Bronchial epithelial cell (primary cell): ENCODE measurements around the gene PHACTR3. TPM values are rescaled to one million over a fixed set of nuclear protein-coding genes. Genes with fewer than 3 reads are reported as not detected.

Experiments used
- DNase-seq: peaks from one replicate; pipeline ENCODE4 v3.0.0-alpha.2; 2010; ENCODE audit warnings: low read depth
- FAIRE-seq: peaks from 2 replicates; lab custom pipeline; 2011; peaks lifted over from hg19 to GRCh38; lab: Jason Lieb, UNC
- H3K27me3 ChIP-seq: 2 replicates; pipeline ENCODE4 v1.5.1; 2011; ENCODE audit warnings: low read length; ENCODE audit not compliant: control insufficient read depth, insufficient read depth
- H3K36me3 ChIP-seq: 2 replicates; pipeline ENCODE4 v1.5.1; 2011; ENCODE audit warnings: low read length; ENCODE audit not compliant: control insufficient read depth, insufficient read depth
- H3K4me3 ChIP-seq: 2 replicates; pipeline ENCODE4 v1.5.1; 2011; ENCODE audit warnings: mild to moderate bottlenecking, low read depth, low read length, control low read depth
- total RNA-seq: library from RNA; depleted of rRNA; stranded (reverse); fragments of >200 nt; gene quantifications from 2 replicates; pipeline ENCODE4 v1.2.1, GENCODE V29; 2014
- TF ChIP-seq, protein P1 (sequence below): IDR thresholded peaks from 2 replicates; pipeline ENCODE4 v1.5.1; 2011; ENCODE audit warnings: mild to moderate bottlenecking, moderate library complexity, low read length, control low read depth, inconsistent platforms; ENCODE audit not compliant: insufficient read depth, severe bottlenecking

The PHACTR3 gene
- total RNA-seq, 1 donor from 2014 or later = 15.0 TPM

DNA sequence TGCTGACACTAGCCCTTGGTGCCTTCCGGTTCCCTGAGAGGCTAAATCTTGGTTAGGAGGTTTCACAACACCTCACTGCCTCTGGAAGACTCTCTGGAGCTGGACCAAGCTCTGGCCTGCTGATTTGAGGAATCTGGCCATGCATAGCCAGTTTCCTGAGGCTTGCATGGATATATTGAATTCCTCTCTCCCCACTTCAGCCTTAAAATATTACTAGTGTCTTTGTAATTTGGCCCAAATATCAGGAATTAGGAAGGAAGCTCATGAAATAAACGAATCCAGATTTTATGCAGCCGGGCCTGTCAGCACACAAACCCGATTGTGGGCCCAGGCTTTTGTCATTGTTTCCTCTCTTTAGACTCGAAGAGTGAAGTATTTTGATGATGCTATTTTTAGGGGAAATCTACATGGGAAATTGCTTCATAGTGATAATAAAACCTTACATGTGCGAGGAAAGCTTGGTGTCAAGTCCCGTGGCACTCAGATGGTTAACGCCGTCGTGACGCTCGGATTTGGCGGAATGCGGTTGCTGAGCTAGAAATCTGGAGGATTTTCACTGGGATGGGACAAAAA, 144.4 kb downstream of the PHACTR3 start:
- TF ChIP-seq, protein P1, sequence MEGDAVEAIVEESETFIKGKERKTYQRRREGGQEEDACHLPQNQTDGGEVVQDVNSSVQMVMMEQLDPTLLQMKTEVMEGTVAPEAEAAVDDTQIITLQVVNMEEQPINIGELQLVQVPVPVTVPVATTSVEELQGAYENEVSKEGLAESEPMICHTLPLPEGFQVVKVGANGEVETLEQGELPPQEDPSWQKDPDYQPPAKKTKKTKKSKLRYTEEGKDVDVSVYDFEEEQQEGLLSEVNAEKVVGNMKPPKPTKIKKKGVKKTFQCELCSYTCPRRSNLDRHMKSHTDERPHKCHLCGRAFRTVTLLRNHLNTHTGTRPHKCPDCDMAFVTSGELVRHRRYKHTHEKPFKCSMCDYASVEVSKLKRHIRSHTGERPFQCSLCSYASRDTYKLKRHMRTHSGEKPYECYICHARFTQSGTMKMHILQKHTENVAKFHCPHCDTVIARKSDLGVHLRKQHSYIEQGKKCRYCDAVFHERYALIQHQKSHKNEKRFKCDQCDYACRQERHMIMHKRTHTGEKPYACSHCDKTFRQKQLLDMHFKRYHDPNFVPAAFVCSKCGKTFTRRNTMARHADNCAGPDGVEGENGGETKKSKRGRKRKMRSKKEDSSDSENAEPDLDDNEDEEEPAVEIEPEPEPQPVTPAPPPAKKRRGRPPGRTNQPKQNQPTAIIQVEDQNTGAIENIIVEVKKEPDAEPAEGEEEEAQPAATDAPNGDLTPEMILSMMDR = no peak
- H3K4me3 ChIP-seq = no peak overlapping the region
- DNase-seq (no peak), FAIRE-seq (no peak)
- no peaks in the 10 kb centered on the region for H3K27me3 ChIP-seq
- H3K36me3 ChIP-seq = no peaks in the 10 kb centered on the region

DNA sequence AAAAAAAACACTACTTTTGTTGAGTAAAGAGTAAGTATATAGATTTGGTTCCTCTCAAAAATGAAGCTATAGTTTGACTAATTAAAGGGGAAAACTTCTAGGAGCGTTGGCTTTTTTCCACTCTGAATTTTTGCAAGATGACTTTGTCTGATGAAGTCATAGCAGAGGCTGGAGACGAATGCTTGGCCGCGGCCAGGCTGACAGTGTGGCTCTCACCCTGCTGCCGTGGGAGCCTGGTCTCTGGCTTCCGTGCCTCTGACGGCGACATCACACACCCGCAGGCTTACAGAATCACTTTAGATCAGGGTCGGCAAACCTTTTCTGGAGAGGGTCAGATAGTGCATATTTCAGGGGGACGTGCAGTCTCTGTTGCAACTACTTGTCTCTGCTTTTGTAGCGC, 145.0 kb downstream of the PHACTR3 start:
- H3K4me3 ChIP-seq = no peak overlapping the region
- FAIRE-seq (no peak), DNase-seq (no peak)
- no peaks in the 10 kb centered on the region for H3K36me3 ChIP-seq
- H3K27me3 ChIP-seq = no peaks in the 10 kb centered on the region
- TF ChIP-seq, protein P1 = no peak

DNA sequence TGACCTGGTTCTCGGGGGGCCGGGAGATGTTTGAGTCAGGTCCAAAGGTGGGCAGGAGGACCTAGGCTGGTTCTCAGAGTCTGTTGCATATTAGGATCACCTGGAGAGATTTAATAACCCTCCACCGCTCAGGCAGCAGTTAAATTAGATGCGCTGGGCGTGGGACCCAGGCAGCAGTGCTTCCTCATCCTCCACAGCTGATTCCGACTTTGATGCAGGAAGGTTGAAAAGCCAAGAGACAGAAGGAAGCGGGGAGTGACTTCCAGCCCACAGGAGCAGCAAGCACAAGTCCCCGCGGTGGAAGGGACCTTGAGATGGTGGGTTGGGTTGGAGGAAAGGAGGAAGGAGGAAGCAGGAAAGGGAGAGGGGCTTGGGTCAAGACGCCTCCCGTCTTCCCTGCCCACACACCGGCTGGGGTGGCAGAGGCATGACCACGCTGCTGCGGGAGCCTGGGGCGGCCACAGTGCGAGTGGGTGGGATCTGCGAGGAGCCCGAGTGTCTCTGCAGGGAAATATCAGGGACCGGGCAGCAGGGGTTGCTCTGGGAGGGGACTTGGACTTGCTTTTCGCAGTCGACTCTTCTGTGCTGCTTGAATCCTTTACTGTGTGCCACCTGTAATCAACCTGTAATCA, 146.0 kb downstream of the PHACTR3 start:
- TF ChIP-seq, protein P1 = no peak
- H3K27me3 ChIP-seq = no peaks in the 10 kb centered on the region
- no peaks in the 10 kb centered on the region for H3K36me3 ChIP-seq
- no peak overlapping the region for H3K4me3 ChIP-seq
- FAIRE-seq (no peak), DNase-seq (no peak)

DNA sequence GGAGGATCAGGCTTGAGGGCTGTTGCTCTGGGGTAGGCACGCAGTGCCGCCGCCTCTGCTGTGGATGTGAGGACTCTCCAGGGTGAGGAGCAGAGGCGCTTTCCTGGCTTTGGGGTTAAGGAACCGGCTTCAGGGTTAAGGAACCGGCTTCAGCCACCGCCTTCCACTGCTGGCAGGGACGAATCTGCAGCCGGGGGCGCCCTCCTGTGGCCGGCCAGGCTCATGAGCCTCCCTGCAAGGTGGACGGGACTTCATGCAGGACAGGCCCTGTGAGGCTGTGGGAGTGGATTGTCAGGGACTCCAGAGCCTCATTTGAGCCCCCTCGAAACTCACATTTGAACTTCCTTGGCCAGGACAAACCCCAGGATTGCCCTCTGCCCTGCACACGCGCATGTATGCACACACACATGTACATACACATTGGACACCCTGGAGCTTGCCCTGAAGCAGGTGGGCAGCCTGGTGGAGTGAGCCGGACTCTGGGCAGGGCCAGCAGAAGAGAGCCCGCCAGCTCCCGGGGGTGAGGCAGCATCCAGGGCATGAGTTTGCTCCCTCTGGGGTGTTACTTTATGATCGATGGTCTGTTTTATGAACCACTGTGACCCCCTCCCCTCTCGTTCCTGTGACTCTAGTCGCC, 146.9 kb downstream of the PHACTR3 start:
- H3K4me3 ChIP-seq = no peak overlapping the region
- H3K27me3 ChIP-seq = no peaks in the 10 kb centered on the region
- FAIRE-seq = no peak
- DNase-seq = peak; percentile 25
- TF ChIP-seq, protein P1 = peak; percentile 80
- no peaks in the 10 kb centered on the region for H3K36me3 ChIP-seq

DNA sequence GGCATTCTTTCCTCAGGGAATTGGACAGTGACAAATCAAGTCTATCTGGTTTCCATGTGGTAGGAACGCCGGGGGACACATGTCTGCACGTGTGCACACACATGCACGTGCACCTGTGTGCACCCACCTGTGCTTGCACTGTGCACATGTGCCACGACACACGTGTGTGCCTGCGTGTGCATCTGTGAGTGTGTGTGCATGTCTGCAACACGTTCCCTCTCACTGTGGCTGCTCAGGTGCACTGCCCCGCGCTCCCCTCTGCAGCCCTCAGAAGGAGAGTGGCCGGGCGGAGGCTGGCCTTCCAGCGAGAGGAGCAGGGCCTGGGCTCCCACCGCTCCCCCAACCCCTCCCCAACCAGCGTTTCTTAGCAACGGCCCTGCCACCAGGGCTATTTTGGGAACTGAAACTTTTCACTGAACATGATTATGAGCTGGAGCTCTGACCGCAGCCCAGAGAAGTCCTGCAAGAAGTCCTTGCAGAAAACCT, 147.8 kb downstream of the PHACTR3 start:
- H3K4me3 ChIP-seq = no peak overlapping the region
- no peaks in the 10 kb centered on the region for H3K36me3 ChIP-seq
- no peaks in the 10 kb centered on the region for H3K27me3 ChIP-seq
- TF ChIP-seq, protein P1 = no peak
- DNase-seq (no peak), FAIRE-seq (no peak)
